GM19193 (cell line): ENCODE data around the gene FAM216B.

Experiments used
- POLR2A ChIP-seq: IDR thresholded peaks from 4 replicates; pipeline ENCODE4 v1.6.1; 2011; ENCODE audit not compliant: insufficient read depth, insufficient read length; ENCODE audit errors: extremely low read depth

Gene FAM216B

DNA sequence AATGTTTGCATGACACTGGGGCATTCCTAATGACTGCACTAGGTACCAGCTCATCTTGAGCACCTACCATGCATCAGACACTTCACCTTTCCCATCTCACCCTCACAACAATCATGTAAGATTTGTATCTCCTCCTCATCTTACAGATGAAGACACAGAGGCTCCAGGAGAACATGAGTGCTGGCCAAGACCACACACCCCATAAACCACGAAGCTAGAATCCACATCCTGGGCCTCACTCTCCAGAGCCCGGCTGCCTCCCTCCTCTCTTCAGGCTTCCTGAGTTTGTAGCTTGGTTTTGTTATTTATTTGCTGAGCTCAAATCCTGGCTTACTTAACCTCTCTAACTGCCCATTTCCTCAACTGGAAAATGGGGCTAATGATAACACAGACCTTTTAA lies 25.9 kb downstream of the FAM216B start:
- no peak for TF ChIP-seq POLR2A

DNA sequence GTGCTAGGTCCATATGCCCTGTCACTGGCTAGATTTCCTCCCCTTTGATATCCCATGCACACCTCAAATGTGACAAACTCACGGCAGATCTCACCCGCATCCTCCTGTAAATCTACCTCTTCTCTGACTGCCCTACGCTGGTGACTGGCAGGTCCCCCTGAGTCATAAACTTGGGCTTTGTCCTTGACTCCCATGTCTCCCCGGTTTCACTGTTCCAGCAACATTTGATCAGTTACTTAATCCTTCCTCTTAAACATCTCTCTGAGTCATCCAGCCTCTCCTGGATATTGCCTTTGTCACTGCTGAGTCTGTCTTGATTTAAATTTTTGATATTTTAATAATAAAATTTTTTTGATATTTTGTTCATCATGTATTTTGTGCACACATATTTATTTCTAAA lies 26.5 kb downstream of the FAM216B start:
- TF ChIP-seq POLR2A: no peak

DNA sequence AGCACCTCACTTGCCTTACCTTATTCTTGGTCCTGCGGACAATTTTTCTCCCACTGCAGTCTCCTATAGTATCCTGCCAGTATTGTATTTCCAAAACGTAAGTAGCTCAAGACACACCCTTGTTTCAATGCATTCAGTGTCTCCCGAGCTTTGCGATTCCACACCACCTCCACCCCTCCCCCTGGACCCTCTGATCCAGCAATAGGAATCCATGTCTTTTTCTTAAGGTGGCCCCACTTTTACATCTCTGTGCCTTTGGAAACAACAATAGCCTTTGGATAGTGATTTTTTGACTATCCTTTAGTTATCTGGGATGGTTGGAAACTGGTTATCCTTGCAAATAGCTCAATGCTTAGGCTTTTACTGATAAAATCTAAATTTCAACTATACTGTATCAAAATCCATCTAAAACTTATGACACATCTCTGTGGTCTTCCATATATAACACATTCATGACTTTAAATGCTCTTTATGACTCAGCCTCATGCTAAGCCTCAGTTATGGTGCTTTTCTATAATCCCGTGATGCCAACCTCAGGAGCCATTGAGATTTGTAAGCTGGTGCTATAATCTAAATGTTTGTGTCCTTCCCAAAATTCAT lies 27.1 kb downstream of the FAM216B start:
- TF ChIP-seq POLR2A: no peak

DNA sequence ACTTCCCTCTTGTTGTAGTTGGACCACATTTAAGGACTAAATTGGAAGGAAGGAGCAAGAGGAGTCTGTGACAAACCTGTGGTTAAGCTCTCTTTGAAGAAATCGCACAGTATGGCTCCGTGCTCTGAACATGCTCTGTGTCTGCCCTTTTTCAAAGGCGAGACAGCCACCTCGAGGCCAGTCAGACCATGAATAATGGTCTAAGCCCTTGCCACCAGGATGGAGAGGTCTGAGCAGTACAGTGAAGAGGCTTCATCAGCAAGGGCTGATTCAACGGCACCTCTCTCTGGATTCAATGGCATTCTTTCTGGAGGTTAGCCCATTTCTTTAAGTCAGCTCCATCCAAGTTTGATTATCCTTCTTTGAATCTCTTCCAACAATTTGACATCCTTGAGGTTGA lies 30.9 kb downstream of the FAM216B start:
- no peak for TF ChIP-seq POLR2A

DNA sequence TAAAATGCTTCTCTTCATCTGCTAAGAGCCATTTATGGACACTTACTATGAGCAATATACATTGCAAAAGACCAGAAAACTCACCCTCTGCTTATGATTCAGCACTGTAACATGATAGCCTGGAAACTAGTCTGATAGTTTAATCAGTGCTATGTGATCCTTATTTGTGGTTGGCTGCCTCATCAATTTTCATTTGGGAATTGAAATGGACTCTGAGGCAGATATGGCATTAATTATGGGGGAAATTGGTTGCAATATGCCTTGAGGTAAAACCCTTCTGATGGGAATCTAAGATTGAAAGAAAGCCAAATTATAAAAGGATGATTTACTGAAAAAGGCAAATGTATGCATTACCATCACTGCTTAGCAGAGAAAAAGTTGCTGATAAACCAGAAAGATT lies 33.5 kb downstream of the FAM216B start:
- TF ChIP-seq POLR2A: no peak

DNA sequence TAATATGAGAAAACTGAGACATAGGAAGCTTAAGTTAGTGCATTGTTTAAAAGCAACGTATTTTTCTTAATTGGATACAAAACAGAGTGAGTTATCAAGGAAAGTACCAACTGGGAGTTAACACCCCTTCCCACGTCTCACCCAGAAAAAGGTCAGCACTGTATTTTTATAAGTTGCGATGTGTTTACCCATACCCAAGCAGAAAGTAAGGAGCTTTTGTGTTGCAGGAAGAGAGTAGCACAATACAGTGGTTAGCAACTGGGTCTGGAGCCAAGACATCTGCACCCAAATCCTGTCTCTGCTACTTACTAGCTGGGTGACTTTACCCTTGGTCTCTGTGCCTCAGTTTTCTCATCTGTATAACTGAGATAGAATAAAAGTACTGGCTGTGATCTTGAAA lies 34.3 kb downstream of the FAM216B start:
- TF ChIP-seq POLR2A: no peak

DNA sequence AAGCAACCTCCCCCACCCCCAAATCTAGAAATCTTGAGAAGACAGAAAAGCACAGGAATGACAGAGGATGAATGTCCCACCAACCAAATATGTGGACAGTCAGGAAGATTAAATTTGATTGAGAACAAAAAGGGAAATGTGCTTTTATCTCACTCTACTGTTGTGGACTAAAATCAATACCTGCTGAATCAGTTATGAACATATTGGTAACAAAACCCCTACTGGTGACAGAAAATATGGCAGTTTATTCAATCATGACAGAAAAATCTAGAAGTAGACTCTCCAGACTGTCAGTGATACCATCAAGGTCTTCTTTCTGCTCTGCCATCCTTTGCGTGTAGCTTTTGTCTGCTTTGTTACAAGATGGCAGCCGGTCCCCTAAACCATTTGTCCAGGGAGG lies 35.2 kb downstream of the FAM216B start:
- no peak for TF ChIP-seq POLR2A

DNA sequence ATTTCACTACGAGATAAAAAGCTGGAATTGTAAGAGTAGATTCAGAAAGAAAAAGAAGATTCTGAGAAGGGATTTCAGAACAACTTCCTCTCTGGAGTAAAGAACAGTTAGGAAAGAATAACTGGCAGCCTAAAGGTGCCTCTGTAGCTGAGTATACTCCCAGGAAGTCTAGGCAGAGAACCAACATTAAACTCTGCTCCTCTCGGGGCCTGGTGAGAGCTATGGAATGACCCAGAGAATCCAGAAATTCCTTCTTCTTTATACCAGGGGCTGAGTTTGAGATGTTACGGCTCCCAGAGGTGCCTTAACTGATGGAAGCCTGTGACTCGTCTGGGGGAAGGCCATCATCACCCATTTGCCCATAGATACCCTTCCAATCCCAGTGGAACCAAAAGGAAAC lies 39.1 kb downstream of the FAM216B start:
- TF ChIP-seq POLR2A: no peak

DNA sequence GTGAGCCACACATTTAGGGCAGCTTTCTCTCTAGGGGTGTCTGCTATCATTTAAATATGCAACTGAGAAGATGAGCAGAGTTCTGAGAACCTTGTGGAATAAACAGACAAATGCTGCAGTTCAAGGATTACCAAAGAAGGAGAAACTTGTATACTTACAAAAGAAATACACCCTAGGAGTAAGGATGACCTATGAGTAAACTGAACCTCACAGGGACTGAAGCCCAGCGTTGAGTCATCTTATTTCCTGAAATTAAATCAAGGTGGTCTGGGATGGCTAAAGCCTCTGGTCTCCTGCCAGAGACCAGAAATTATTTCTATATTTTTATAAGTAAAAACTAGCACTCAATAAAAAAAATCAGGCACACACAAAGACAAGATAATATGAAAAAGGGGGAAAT lies 40.1 kb downstream of the FAM216B start:
- no peak for TF ChIP-seq POLR2A

DNA sequence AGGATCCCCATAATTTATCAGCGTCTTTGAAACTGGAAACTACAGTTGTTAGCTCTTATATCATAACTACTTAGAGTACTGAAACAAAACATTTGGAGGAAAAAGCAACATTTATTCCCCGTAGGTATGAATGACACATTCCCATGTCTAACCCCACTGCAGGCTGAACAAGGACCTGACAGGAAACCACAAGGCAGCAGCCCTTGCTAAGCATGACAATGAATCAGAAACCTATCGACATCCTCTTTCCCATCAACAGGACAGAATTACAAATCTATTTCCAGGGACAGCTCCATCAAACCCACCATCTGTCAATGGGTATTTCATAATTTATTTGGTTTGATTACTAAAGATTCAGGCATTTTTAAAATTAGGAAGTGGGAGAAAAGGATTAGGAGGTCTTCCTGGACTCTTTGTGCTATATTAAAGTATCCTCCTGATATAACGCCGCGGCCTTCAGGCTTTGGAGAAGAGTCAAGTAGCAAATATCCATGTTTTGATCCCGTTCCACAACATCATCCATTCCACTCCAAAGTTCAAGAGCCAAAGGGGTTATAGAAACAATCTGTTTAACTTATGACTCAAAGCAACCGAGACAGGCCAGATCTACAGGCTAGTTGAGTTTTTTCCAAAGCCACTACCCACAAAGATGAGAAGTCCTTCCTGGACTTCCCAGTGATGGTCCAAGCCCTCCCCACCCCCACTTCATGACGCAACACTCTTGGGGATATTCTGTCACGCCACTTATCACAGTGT lies 51.1 kb downstream of the FAM216B start:
- no peak for TF ChIP-seq POLR2A

DNA sequence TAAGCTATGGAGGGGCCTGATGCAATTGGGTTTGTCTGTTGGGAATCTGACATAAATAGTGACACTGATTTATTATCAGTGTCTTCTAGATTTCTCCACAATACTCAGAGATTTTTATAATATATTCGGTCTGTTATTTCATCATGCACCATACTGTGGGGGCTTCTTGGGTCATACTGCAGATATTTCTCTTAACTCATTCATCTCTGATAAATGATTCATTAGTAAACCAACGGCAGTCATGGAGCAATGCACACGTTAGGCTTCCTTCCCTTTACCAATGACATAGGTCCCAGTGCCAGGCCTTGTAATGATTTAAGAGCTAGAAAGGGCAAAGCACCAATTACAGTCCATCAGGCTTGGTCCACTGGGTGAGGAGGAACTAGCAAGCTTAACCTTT lies 53.6 kb downstream of the FAM216B start:
- no peak for TF ChIP-seq POLR2A

DNA sequence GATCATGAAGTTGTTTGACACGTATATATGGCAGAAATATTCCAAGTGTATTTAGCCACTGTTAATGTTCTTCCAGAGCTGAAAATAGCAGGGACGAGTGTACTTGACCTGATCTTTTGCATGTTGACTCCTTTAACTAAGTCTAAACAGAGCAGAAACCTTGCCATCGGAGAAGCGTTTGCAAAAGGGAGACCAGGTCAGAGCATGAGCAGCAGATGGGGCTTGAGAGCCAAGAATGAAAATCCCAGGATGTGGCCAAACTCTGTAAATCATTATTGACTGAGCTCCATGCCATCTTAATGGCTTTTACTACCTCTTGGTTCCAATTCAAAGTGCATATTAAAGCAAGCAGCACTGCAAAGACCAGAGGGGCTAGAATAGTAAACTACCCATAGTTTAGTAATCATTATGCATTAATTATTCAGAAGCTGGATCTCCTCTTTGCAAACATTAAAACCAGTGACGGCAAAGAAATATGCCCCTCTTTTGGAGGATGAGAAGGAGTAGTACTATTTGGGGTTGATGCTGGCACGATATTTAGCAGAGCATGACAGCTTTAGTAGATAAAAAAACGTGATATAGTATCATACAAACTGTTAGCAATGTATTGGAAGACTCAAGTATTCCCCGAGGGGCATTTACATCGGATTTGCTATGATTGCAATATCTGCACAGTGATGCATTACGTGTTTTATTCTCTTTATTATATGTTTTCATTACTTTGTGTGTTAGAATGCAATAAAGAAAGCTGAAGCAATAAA lies 55.7 kb downstream of the FAM216B start:
- no peak for TF ChIP-seq POLR2A
